SIG-M5 treated with dmso at 0.1 percent for 504 hours (cell line): ENCODE results near the gene PDE1C.
"Not testable (repeated sequence)": the region's sequence is repeated elsewhere in the genome, so short reads cannot be mapped to it uniquely, and the experiment has no call there.

Source experiments
- DNase-seq: peaks from one replicate; lab custom pipeline; 2025; ENCODE audit not compliant: unreplicated experiment; lab: John Stamatoyannopoulos, UW

Gene PDE1C

GRCh38 chr7:32045228-32045627, 25.0 kb downstream of the PDE1C start:
- no peak for DNase-seq

- no peak for DNase-seq
Measured at GRCh38 chr7:32044739-32045138, 25.5 kb downstream of the PDE1C start.

DNA sequence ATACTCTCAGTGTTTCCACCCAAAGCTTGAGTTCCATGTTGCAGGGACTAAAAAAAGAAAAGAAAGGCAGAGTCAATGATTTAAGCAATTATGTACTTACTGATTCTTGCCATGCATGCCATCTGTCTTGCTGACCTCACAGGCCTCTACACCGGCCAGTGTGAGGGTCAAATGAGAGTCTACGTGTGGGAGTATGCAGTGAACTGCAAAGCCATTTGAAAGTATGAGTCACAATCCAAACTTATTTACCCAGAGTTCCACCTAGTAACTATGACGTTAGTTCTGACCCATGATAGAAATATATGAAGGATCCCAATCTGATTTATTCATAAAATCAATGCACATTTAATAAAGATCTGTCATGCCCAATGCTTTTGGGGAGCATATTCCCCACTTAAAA, 26.5 kb downstream of the PDE1C start:
- peak; percentile 24 for DNase-seq

DNA sequence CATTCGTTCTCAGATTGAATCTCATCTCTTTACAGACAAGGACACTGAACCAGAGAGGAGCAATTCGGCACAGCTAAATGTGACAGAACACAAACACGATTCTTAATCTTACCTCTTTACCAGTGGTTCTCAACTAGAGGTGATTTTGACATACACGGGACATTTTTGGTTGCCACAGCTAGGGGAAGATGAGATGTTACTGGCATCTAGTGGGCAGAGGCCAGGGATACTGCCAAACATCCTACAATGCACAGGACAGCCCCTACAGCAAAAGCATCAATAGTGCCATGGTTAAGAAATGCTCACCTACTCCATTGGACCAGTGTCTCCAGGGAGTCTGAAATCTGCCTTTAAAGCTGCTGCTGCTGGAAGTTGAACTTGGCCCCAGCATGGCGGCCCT, 27.3 kb downstream of the PDE1C start:
- no peak for DNase-seq

DNA sequence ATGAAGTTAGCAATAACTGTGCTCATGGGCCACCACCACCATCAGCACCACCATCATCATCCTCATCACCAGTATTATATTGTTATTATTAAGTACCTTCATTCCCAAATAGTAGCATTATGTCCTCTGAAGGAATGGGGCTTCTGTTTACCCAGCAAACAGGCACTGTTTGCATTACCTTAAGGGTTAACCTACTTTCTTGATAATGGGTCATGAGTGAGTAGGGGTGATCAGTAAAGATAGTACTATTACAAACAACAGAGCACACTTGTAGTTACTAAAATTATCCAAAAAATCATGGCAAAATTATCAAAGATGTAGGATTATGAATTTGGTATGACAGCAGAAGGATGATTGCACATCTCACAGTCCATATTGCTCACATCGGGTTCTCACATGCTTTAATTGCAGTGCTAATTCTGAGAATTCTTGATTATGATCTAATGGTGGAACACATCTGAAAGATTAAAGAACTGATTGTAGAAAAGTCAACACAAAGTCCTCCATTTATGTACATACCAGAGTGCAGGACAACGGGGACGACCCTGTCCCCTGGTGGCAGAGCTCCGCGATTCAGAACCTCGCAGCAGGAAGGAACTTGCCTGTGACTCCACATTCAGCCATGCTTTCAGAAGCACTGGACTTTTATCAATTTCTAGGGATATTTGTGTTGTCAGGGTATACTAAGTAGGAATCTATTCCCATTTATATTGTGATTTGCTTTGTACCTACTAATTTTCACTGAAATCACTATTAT, 31.0 kb downstream of the PDE1C start:
- peak; percentile 6 for DNase-seq

DNA sequence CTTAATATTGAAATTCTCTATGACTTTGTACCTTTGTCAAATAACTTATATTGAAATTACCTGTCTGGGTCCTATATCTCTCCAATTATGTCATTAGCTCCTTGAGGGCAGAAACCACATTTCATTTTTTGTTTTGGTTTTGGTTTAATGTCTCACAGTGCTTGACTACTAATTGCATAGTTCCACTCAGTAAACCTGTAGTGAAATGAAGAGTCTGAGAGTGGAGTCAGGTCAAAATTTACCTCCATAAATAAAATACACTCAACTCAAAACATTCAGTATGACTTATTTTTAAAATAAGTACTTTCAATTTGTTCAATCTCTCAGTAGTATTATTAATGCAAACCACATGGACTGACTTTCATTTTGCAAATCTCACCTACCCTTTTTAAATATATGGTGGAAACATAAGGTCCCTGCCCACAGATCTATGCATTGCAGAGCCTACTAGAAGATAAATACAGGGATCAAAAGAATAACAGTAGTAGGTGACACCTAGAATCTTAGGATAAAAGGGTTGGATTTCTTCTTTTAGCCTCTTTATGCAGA, 32.5 kb downstream of the PDE1C start:
- no peak for DNase-seq

- DNase-seq: no peak
Measured at GRCh38 chr7:32036557-32036956, 33.6 kb downstream of the PDE1C start.

- peak; percentile 71 for DNase-seq
Measured at GRCh38 chr7:32034052-32034451, 36.2 kb downstream of the PDE1C start.

DNA sequence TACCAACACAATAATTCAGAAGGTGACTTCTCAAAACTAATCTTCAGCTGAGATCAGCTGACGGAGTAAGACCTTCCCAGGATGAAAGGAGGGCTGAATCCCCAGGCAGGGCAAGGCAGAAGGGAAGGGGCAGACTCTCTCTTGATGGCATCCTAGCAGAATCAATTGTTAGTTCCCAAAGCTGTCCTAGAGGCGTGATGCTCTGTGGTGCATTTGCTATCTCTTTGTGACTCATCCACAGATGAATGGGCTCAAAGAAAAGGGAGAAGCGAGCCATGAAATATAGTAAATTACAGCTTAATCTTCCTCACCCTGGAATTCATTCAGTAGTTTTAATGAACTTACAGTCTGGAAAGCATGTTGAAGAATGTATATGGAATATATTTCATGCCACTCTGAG, 37.2 kb downstream of the PDE1C start:
- no peak for DNase-seq

GRCh38 chr7:32032211-32032610, 38.0 kb downstream of the PDE1C start:
- DNase-seq: no peak

GRCh38 chr7:32030904-32031692, 39.1 kb downstream of the PDE1C start:
- DNase-seq: peak; percentile 53

DNA sequence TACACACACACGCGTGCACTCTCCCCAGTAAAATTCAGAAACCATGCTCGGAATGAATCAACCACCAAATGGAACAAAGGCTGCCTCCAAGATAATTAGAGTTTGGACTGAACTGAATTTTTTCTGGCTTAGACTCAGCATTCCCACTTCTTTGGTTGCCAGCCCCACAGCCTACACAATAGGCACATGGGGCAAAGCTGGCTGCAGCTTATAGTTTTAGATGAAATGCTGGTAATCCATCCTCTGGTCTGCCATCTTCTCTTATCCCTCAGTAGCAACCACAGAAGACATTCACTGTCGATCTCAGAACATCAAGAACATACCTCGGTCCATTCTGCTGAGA, 44.2 kb downstream of the PDE1C start:
- DNase-seq: no peak

DNA sequence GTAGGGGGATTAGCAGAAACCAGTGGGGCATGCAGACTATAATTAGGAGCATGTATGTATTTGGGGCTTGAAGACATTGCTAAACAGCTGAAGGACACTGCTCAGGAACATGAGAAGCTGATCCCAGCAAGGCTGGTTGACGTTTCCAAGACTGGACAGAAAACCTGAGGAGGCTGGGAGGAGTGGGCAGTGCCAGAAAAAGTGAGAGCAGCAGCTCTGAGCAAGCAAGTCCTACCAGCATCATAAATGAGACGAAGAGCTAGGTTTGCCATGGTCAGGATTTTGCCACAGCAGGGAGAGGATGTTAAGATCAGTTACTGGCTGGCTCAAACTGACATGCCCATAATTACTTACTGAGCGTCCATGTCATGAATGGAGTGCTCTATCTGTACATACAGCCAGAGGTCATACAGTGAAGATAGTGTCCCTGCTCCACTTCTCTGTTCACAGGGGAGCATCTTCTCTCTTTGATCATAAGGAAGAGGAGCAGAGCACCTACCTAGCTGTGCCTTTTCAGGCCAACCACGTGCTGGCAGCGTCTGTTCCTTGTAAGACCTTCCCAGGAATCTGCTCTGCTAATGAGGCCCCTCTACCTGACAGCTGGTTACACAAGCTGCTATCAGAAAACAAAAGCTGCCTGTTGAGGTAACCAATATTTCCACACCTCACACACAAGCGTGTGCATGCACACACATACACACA, 44.7 kb downstream of the PDE1C start:
- no peak for DNase-seq

- DNase-seq: no peak
Measured at GRCh38 chr7:32023376-32023775, 46.8 kb downstream of the PDE1C start.

DNA sequence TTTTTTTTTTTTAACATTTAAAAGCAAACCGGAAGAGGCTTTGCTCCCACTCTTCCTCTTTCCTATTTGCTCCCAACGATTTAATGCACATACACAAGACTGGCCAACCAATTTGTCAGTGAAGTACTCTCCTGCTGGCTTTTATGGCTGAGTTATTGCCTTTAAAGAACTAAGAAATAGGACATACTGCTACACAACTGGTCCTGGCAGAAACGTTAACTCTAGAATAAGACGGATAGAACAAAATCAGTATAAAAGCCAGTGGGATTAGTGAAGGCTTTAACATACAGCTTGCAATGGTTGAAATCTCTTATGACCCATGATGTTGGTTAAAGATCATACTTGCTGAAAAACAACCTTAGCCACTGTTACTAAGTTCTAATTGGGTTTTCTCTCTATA, 47.2 kb downstream of the PDE1C start:
- DNase-seq: no peak

GRCh38 chr7:32020551-32021159, 49.6 kb downstream of the PDE1C start:
- no peak for DNase-seq

GRCh38 chr7:32018845-32019578, 51.2 kb downstream of the PDE1C start:
- DNase-seq: no peak

DNA sequence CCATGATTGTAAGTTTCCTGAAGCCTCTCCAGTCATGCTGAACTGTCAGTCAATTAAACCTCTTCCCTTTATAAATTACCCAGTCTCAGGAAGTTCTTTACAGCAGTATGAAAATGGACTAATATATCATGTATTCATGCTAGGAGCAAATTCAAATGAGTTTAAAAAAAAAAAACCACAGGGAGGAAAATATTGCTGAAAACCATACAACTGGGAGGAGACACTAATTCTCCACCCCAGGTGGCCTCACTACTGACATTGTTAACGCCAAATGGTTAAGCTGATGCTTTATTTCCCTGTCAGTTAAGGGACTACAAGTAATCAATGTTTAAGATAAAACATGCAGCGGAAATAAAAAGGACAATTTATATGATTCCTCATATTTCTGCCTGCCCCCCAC, 55.1 kb downstream of the PDE1C start:
- DNase-seq: no peak

DNA sequence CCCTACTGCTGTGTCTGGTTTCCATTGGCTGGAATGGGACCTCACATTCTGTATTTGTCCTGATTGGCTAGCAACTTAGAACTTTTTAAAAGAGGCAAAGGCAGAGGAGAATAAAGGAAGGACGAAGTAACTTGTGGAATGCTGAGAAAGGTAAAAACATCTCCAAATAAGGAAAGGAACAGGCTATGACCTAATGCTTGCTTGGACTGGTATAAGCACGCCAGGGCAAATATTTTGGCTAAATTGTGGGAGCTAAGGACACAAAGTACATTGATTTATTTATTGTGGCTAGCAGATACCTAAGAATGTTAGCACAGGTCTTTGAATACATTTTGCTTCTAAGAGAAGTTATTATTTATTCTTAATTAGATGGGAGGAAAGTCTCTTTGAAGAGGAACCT, 56.7 kb downstream of the PDE1C start:
- not testable (repeated sequence) for DNase-seq

DNA sequence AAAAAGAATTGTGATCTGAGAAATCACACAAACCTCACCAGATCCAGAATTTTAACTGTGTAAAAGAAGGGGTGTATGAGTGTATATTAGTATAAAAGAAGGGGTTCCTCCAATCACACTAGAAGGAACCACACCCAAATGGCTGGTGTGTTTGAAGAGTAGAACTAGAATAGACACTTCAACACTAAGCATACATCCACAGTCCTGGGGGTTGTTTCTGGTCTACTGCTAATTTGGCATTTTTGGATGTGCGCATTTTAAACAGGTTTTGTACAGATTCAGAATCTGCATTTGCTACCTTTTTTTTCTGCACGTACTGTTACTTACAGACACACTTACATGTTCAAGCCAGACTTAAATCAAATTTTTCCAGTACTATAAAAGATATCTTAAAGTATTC, 64.6 kb downstream of the PDE1C start:
- DNase-seq: no peak

- DNase-seq: no peak
Measured at GRCh38 chr7:32001948-32002347, 68.3 kb downstream of the PDE1C start.
